GM12874 (cell line): ENCODE measurements around the gene KLF2.

ENCODE experiments used
- CTCF ChIP-seq: IDR thresholded peaks from 2 replicates; pipeline ENCODE4 v1.5.1; 2011; ENCODE audit warnings: low read depth, mild to moderate bottlenecking, control low read depth, low read length, moderate library complexity; ENCODE audit not compliant: insufficient read depth

KLF2 gene

DNA sequence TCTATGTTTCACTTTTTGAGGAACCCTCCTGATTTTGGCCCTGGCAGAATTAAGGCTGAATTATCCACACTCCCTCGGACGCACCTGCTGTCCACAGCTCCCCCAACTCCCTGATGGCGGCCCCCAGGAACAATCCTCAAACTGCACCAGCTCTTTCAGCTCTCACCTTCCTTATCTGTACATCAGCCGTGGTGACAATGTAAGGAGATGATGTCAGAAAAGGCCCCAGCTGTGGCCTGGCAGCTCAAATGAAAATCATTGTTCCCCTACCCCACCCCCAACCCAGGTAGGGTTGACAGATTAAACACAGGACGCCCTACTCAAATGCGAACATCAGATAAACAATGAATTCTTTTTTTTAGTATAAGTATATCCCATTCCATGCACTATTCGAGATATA, 35.0 kb upstream of the KLF2 start:
- TF ChIP-seq CTCF: no peak

- TF ChIP-seq CTCF: no peak
Measured at GRCh38 chr19:16290692-16291091, 33.9 kb upstream of the KLF2 start.

GRCh38 chr19:16293118-16294091, 31.2 kb upstream of the KLF2 start:
- TF ChIP-seq CTCF: no peak

DNA sequence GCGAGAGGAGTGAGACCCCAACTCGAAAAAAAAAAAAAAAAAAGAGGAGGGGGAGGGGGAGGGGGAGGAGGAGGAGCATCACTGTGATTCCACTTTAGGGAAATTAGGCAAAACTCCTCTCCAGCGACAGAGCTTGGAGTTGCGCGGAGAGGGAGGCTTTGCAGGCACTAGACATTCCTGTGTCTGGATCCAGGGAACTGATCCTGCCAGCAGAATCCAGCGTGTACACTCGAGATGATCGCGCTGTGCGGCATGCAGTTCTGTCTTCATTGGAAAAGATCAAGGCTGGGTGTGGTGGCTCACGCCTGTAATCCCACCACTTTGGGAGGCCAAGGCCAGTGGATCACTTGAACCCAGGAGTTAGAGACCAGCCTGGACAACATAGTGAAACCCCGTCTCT, 29.6 kb upstream of the KLF2 start:
- no peak for TF ChIP-seq CTCF

DNA sequence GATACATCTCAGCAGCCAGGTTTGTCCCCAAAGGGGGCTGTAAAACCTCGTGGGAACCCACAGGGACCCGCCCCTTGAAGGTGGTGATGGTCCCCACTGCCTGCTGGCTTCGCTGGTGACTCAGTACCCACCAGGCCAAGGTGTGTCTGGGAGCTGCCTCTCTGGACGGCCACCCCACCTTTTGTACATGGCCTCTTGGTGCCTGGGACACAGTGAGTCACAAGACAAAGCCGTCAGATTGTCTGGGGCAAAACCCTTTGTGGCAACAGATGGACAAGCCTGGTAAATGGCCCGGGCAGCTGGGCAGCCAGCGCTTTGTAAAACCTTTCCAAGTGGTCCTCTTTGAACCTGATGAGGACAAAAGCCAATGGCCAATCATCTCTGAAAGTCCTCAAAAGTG, 27.9 kb upstream of the KLF2 start:
- TF ChIP-seq CTCF: no peak

DNA sequence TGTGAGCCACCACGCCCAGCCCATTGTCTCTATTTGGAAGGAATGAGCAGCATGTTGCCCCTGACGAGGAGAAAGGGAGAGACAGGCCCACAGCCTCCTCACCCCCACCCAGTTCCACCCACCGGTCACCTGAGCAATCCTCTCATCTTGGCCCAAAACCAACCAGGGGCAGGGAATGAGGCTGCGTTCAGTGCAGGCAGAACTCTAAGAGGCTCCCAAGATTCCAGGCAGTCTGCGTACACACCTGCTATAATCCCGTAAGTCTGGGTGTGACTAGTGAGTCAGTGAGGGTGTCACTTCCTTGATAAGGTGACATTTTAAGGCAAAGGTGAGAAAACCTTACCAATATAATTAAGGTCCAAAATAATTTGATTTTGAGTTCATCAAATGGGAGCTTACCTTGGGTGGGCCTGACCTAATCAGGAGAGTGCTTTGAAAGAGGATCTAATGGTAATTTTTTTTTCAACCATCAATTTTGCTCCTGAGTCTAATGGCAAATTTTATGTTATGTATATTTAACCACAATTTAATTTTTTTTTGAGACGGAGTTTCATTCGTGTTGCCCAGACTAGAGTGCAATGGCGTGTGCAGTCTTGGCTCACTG, 26.9 kb upstream of the KLF2 start:
- TF ChIP-seq CTCF: no peak

DNA sequence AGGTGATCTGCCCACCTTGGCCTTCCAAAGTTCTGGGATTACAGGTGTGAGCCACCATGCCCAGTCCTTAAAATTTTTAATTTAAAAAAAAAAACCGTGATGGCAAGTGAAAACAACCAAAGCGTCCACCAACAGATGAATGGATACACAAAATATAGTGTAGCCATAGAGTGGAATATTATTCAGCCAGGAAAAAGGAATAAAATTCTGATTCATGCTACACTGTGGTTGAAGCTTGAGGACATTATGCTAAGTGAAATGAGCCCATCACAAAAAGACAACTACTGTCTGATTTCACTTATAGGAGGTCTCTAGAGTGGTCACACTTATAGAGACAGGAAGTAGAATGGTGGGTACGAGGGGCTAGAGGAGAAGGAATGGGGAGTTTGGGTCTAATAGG, 26.3 kb upstream of the KLF2 start:
- TF ChIP-seq CTCF: no peak
